H9 (cell line): ENCODE measurements around the gene TTC1. TPM values are rescaled to one million over a fixed set of nuclear protein-coding genes. Genes with fewer than 3 reads are reported as not detected.

ENCODE experiments used
- DNase-seq: peaks from one replicate; pipeline ENCODE4 v3.0.0-alpha.2; 2017
- H2AFZ ChIP-seq: one replicate; pipeline ENCODE4 v1.6.1; 2013; ENCODE audit warnings: mild to moderate bottlenecking, low read length, control low read depth, moderate library complexity
- H2AK5ac ChIP-seq: 2 replicates; pipeline ENCODE4 v1.6.1; 2013; ENCODE audit warnings: low read length, control low read depth, mixed read lengths; ENCODE audit not compliant: insufficient read length
- H2BK120ac ChIP-seq: one replicate; pipeline ENCODE4 v1.6.1; 2013; ENCODE audit warnings: low read depth, mild to moderate bottlenecking, low read length, control low read depth, inconsistent platforms; ENCODE audit not compliant: poor library complexity, severe bottlenecking
- H2BK12ac ChIP-seq: 2 replicates; pipeline ENCODE4 v1.6.1; 2013; ENCODE audit warnings: low read length, control low read depth, mixed read lengths, low read depth; ENCODE audit not compliant: insufficient read length
- H2BK15ac ChIP-seq: 2 replicates; pipeline ENCODE4 v1.6.1; 2013; ENCODE audit warnings: low read depth, low read length, control low read depth
- H2BK20ac ChIP-seq: one replicate; pipeline ENCODE4 v1.6.1; 2013; ENCODE audit warnings: low read depth, mild to moderate bottlenecking, low read length, control low read depth, inconsistent platforms; ENCODE audit not compliant: poor library complexity, severe bottlenecking
- H2BK5ac ChIP-seq: 2 replicates; pipeline ENCODE4 v1.6.1; 2013; ENCODE audit warnings: low read length, control low read depth, mixed read lengths; ENCODE audit not compliant: insufficient read length
- H3K14ac ChIP-seq: 2 replicates; pipeline ENCODE4 v1.6.1; 2013; ENCODE audit warnings: low read length, control low read depth; ENCODE audit not compliant: insufficient read depth
- H3K18ac ChIP-seq: 2 replicates; pipeline ENCODE4 v1.6.1; 2013; ENCODE audit warnings: low read depth, mild to moderate bottlenecking, mixed read lengths, low read length, control low read depth; ENCODE audit not compliant: insufficient read length
- H3K23ac ChIP-seq: 2 replicates; pipeline ENCODE4 v1.6.1; 2013; ENCODE audit warnings: low read length, control low read depth, mixed read lengths, low read depth; ENCODE audit not compliant: insufficient read length
- H3K23me2 ChIP-seq: 2 replicates; pipeline ENCODE4 v1.6.1; 2013; ENCODE audit warnings: low read depth, mild to moderate bottlenecking, mixed read lengths, low read length, control low read depth; ENCODE audit not compliant: insufficient read length, poor library complexity, severe bottlenecking
- H3K27ac ChIP-seq: 2 replicates; pipeline ENCODE4 v1.5.1; 2013; ENCODE audit warnings: low read length, control low read depth, mixed read lengths, low read depth; ENCODE audit not compliant: insufficient read length
- H3K27me3 ChIP-seq: 2 replicates; pipeline ENCODE4 v1.6.1; 2013; ENCODE audit warnings: low read length, control low read depth, inconsistent platforms; ENCODE audit not compliant: insufficient read depth
- H3K4ac ChIP-seq: 2 replicates; pipeline ENCODE4 v1.6.1; 2013; ENCODE audit warnings: low read depth, mild to moderate bottlenecking, control low read depth, inconsistent platforms, low read length, moderate library complexity
- H3K4me1 ChIP-seq: 2 replicates; pipeline ENCODE4 v1.6.1; 2013; ENCODE audit warnings: low read length, control low read depth, inconsistent platforms; ENCODE audit not compliant: insufficient read depth
- H3K4me2 ChIP-seq: 2 replicates; pipeline ENCODE4 v1.6.1; 2013; ENCODE audit warnings: low read length, control low read depth, mixed read lengths; ENCODE audit not compliant: insufficient read length, insufficient read depth
- H3K56ac ChIP-seq: 2 replicates; pipeline ENCODE4 v1.6.1; 2013; ENCODE audit warnings: low read depth, mild to moderate bottlenecking, mixed read lengths, low read length, control low read depth; ENCODE audit not compliant: insufficient read length
- H3K79me1 ChIP-seq: 2 replicates; pipeline ENCODE4 v1.6.1; 2013; ENCODE audit warnings: low read depth, mild to moderate bottlenecking, moderate library complexity, low read length, control low read depth, inconsistent platforms; ENCODE audit not compliant: insufficient read depth, poor library complexity, severe bottlenecking
- H3K79me2 ChIP-seq: 2 replicates; pipeline ENCODE4 v1.6.1; 2013; ENCODE audit warnings: low read length, control low read depth, inconsistent platforms; ENCODE audit not compliant: insufficient read depth
- H3K9ac ChIP-seq: 2 replicates; pipeline ENCODE4 v1.6.1; 2013; ENCODE audit warnings: low read length, control low read depth, mixed read lengths; ENCODE audit not compliant: insufficient read length; ENCODE audit errors: extremely low read depth
- H3K9me3 ChIP-seq: one replicate; pipeline ENCODE4 v1.6.1; 2013; ENCODE audit warnings: low read depth, low read length, inconsistent platforms; ENCODE audit not compliant: control insufficient read depth
- H3T11ph ChIP-seq: one replicate; pipeline ENCODE4 v1.6.1; 2013; ENCODE audit warnings: mild to moderate bottlenecking, low read length, control low read depth, inconsistent platforms
- H4K20me1 ChIP-seq: one replicate; pipeline ENCODE4 v1.6.1; 2013; ENCODE audit not compliant: control insufficient read depth, insufficient read length, insufficient read depth
- H4K5ac ChIP-seq: 2 replicates; pipeline ENCODE4 v1.6.1; 2013; ENCODE audit warnings: low read depth, mild to moderate bottlenecking, mixed read lengths, low read length, control low read depth; ENCODE audit not compliant: insufficient read length
- H4K8ac ChIP-seq: replicated peaks from 2 replicates; pipeline ENCODE4 v1.6.1; 2013; ENCODE audit warnings: low read length, control low read depth, mixed read lengths, low read depth; ENCODE audit not compliant: insufficient read length
- H4K91ac ChIP-seq: 2 replicates; pipeline ENCODE4 v1.6.1; 2013; ENCODE audit warnings: low read depth, mild to moderate bottlenecking, moderate library complexity, mixed read lengths, low read length, control low read depth; ENCODE audit not compliant: insufficient read length
- H3K27ac Mint-ChIP-seq, 3 experiments: 2 replicates in 2 of 3; 3 replicates in 1 of 3; pipeline ENCODE4 v1.8.0; 2020 to 2021; ENCODE audit warnings: mixed read lengths in 3 of 3, mild to moderate bottlenecking in 1 of 3, moderate library complexity in 1 of 3
- H3K27me3 Mint-ChIP-seq: 2 replicates; pipeline ENCODE4 v1.8.0; 2021; ENCODE audit warnings: low read depth, mild to moderate bottlenecking, moderate library complexity, mixed read lengths
- H3K36me3 Mint-ChIP-seq, 3 experiments: 2 replicates in 2 of 3; 3 replicates in 1 of 3; pipeline ENCODE4 v1.8.0; 2020 to 2021; ENCODE audit warnings: low read depth in 3 of 3, mixed read lengths in 3 of 3; ENCODE audit not compliant: insufficient read depth in 1 of 3
- H3K4me1 Mint-ChIP-seq, 2 experiments: 2 replicates each; pipeline ENCODE4 v1.8.0; 2020; ENCODE audit warnings: mixed read lengths in 2 of 2
- H3K4me3 Mint-ChIP-seq, 2 experiments: 2 replicates in 1 of 2; 3 replicates in 1 of 2; pipeline ENCODE4 v1.8.0; 2020 to 2021; ENCODE audit warnings: mild to moderate bottlenecking in 2 of 2, mixed read lengths in 2 of 2, moderate library complexity in 1 of 2
- H3K9me3 Mint-ChIP-seq, 2 experiments: 2 replicates in 1 of 2; 3 replicates in 1 of 2; pipeline ENCODE4 v1.8.0; 2020; ENCODE audit warnings: mild to moderate bottlenecking in 2 of 2, mixed read lengths in 2 of 2, moderate library complexity in 1 of 2
- CTCF ChIP-seq: fragments of 200-600 bp; sonication (generic); conservative IDR thresholded peaks from 3 replicates; pipeline ENCODE4 v1.8.0; 2021; ENCODE audit warnings: antibody characterized with exemption, mild to moderate bottlenecking
- WGBS: extraction: QIAGEN DNeasy Blood & Tissue Kit; methylation state at CpG from one replicate; pipeline ENCODE4 v1.1.7; 2013; ENCODE audit warnings: missing lambda C conversion rate, low lambda C conversion rate, mixed read lengths; ENCODE audit not compliant: insufficient read length; ENCODE audit errors: extremely low coverage; 5-methylcytosine and 5-hydroxymethylcytosine counted together
- total RNA-seq: library from RNA; stranded (reverse); gene quantifications from 2 replicates; pipeline ENCODE4 v1.2.1, GENCODE V29; 2021

The TTC1 gene
- total RNA-seq, 1 experiment from 2014 or later, result 62.6 TPM

GRCh38 chr5:160083501-160083900 lies 74.6 kb downstream of the TTC1 start:
- Histone ChIP-seq H3K4ac (no peak overlapping the region), H3K4me2 (no peak overlapping the region), H2BK120ac (no peak overlapping the region), H3T11ph (no peak overlapping the region), H4K8ac (no peak overlapping the region), H3K27ac (no peak overlapping the region), H2AFZ (no peak overlapping the region), H3K9me3 (no peaks in the 10 kb centered on the region), H2AK5ac (no peak overlapping the region), H4K91ac (no peak overlapping the region), H2BK20ac (no peak overlapping the region), H3K23ac (no peak overlapping the region), H3K79me2 (no peaks in the 10 kb centered on the region), H4K5ac (no peak overlapping the region), H3K79me1 (no peaks in the 10 kb centered on the region), H2BK15ac (no peak overlapping the region), H4K20me1 (no peaks in the 10 kb centered on the region), H3K18ac (no peak overlapping the region), H3K56ac (no peak overlapping the region), H2BK12ac (no peak overlapping the region), H3K27me3 (no peaks in the 10 kb centered on the region), H3K9ac (no peak overlapping the region), H2BK5ac (no peak overlapping the region), H3K14ac (no peak overlapping the region), H3K23me2 (no peaks in the 10 kb centered on the region), H3K4me1 (0 out of 2 replicates have a peak, but pooled peaks cover 4% of the 10 kb centered on the region)
- no peaks in the 10 kb centered on the region for H3K27me3 Mint-ChIP-seq
- no CpG with 5 or more reads among the region's 3 CpGs for WGBS
- peak overlapping the region in 2 of 3 experiments; percentile 46 to 92; a peak in 3 of 7 replicates for H3K27ac Mint-ChIP-seq
- H3K4me3 Mint-ChIP-seq, result no peak overlapping the region
- DNase-seq, result no peak
- peaks cover 2 to 12% (median 5%) of the 10 kb centered on the region in 3 experiments; a peak in 4 of 7 replicates for H3K36me3 Mint-ChIP-seq
- peaks cover 25% of the 10 kb centered on the region in 2 experiments for H3K4me1 Mint-ChIP-seq
- TF ChIP-seq CTCF, result no peak
- no peaks in the 10 kb centered on the region for H3K9me3 Mint-ChIP-seq
